GM19328 (cell line): Measurements from ENCODE around the gene SLC9A8.
"Not testable (repeated sequence)": the region's sequence is repeated elsewhere in the genome, so short reads cannot be mapped to it uniquely, and the experiment has no call there.

ENCODE experiments used
- ATAC-seq: cut with Tn5 transposase; IDR thresholded peaks from one replicate; pipeline ENCODE4 v1.9.1; 2021; ENCODE audit warnings: mild to moderate bottlenecking, moderate library complexity; ENCODE audit not compliant: unreplicated experiment

Gene SLC9A8

GRCh38 chr20:49786668-49787370 lies 25.8 kb upstream of the SLC9A8 start:
- ATAC-seq = no peak

- no peak for ATAC-seq
Measured at GRCh38 chr20:49787371-49788357, 25.0 kb upstream of the SLC9A8 start.

- no peak for ATAC-seq
Measured at GRCh38 chr20:49790077-49790798, 22.4 kb upstream of the SLC9A8 start.

GRCh38 chr20:49791165-49791564 lies 21.5 kb upstream of the SLC9A8 start:
- no peak for ATAC-seq

GRCh38 chr20:49792006-49792405 lies 20.6 kb upstream of the SLC9A8 start:
- ATAC-seq = no peak

GRCh38 chr20:49792611-49793010 lies 20.0 kb upstream of the SLC9A8 start:
- ATAC-seq = no peak

GRCh38 chr20:49794336-49795134 lies 18.1 kb upstream of the SLC9A8 start:
- no peak for ATAC-seq

GRCh38 chr20:49795135-49795424 lies 17.5 kb upstream of the SLC9A8 start:
- ATAC-seq = no peak

GRCh38 chr20:49796600-49797343 lies 15.9 kb upstream of the SLC9A8 start:
- no peak for ATAC-seq

GRCh38 chr20:49797344-49797615 lies 15.3 kb upstream of the SLC9A8 start:
- ATAC-seq = no peak

- no peak for ATAC-seq
Measured at GRCh38 chr20:49798718-49799117, 13.9 kb upstream of the SLC9A8 start.

- no peak for ATAC-seq
Measured at GRCh38 chr20:49799698-49800097, 12.9 kb upstream of the SLC9A8 start.

GRCh38 chr20:49803418-49803817 lies 9.2 kb upstream of the SLC9A8 start:
- no peak for ATAC-seq

GRCh38 chr20:49804364-49804763 lies 8.3 kb upstream of the SLC9A8 start:
- no peak for ATAC-seq

- not testable (repeated sequence) for ATAC-seq
Measured at GRCh38 chr20:49805224-49805876, 7.3 kb upstream of the SLC9A8 start.

- ATAC-seq = no peak
Measured at GRCh38 chr20:49808753-49809152, 3.9 kb upstream of the SLC9A8 start.

GRCh38 chr20:49809803-49810359 lies 2.7 kb upstream of the SLC9A8 start:
- no peak for ATAC-seq

GRCh38 chr20:49810491-49811190 lies 2.0 kb upstream of the SLC9A8 start:
- ATAC-seq = no peak
